IMR-90 (cell line): ENCODE results near the gene INHA. TPM values are rescaled to one million over a fixed set of nuclear protein-coding genes. Genes with fewer than 3 reads are reported as not detected.

Source experiments
- ATAC-seq: fragments of 200-7000 bp; cut with Tn5 transposase; 2 replicates; pipeline ENCODE4 v1.9.1; 2020; ENCODE audit warnings: low read depth, mild to moderate bottlenecking, moderate library complexity
- BruUV-seq: library from RNA; stranded (reverse); fragments of 400-500 nt; replicated peaks from 2 replicates; lab custom pipeline; 2021; lab: Mats Ljungman, UMichigan
- CTCF ChIA-PET: fragments of 300-600 bp; formaldehyde crosslinking; extraction: SDS; loops from one replicate; lab custom pipeline; 2021; ENCODE audit warnings: antibody characterized with exemption; lab: Yijun Ruan, JAX
- POLR2A ChIA-PET: fragments of 300-600 bp; sonication (Branson Sonifier 250); formaldehyde crosslinking; loops from one replicate; lab custom pipeline; 2022; ENCODE audit warnings: antibody characterized with exemption; ENCODE audit not compliant: unreplicated experiment; lab: Charles Lee
- DNase-seq: peaks from one replicate; pipeline ENCODE4 v3.0.0; 2013
- H2AFZ ChIP-seq: replicated peaks from 2 replicates; pipeline ENCODE3; 2013; ENCODE audit warnings: low read length, mild to moderate bottlenecking; ENCODE audit not compliant: poor library complexity
- H2AK5ac ChIP-seq: 2 replicates; pipeline ENCODE4 v1.6.1; 2013; ENCODE audit warnings: low read depth, low read length, inconsistent platforms
- H2AK9ac ChIP-seq: replicated peaks from 2 replicates; pipeline ENCODE3; 2013; ENCODE audit warnings: mild to moderate bottlenecking, low read depth, low read length, moderate library complexity; ENCODE audit not compliant: poor library complexity
- H2BK120ac ChIP-seq: 2 replicates; pipeline ENCODE4 v1.6.1; 2013; ENCODE audit warnings: low read depth, low read length, inconsistent platforms
- H2BK15ac ChIP-seq: 3 replicates; pipeline ENCODE4 v1.6.1; 2013; ENCODE audit warnings: low read depth, low read length, inconsistent platforms
- H2BK20ac ChIP-seq: 2 replicates; pipeline ENCODE4 v1.6.1; 2013; ENCODE audit warnings: low read depth, mild to moderate bottlenecking, inconsistent platforms, low read length, moderate library complexity
- H2BK5ac ChIP-seq: 2 replicates; pipeline ENCODE4 v1.6.1; 2013; ENCODE audit warnings: mild to moderate bottlenecking, low read depth, low read length, inconsistent platforms; ENCODE audit not compliant: poor library complexity, severe bottlenecking
- H3K14ac ChIP-seq: replicated peaks from 2 replicates; pipeline ENCODE4 v1.6.1; 2013; ENCODE audit warnings: low read depth, low read length, inconsistent platforms
- H3K18ac ChIP-seq: 2 replicates; pipeline ENCODE4 v1.6.1; 2013; ENCODE audit warnings: low read depth, low read length, control low read depth
- H3K23ac ChIP-seq: 2 replicates; pipeline ENCODE4 v1.6.1; 2013; ENCODE audit warnings: low read depth, low read length, inconsistent platforms
- H3K27ac ChIP-seq: 2 replicates; pipeline ENCODE4 v1.5.1; 2013; ENCODE audit warnings: mild to moderate bottlenecking, control low read depth, low read length; ENCODE audit not compliant: insufficient read depth
- H3K27me3 ChIP-seq: 2 replicates; pipeline ENCODE4 v1.6.1; 2013; ENCODE audit warnings: low read length; ENCODE audit not compliant: control insufficient read depth, insufficient read depth
- H3K36me3 ChIP-seq: 2 replicates; pipeline ENCODE4 v1.6.1; 2013; ENCODE audit warnings: low read length, mixed read lengths; ENCODE audit not compliant: control insufficient read depth, insufficient read depth
- H3K4ac ChIP-seq: 2 replicates; pipeline ENCODE4 v1.6.1; 2013; ENCODE audit warnings: low read depth, low read length, inconsistent platforms
- H3K4me1 ChIP-seq: 2 replicates; pipeline ENCODE4 v1.6.1; 2013; ENCODE audit warnings: low read length, mixed read lengths; ENCODE audit not compliant: control insufficient read depth, insufficient read depth
- H3K4me2 ChIP-seq: 2 replicates; pipeline ENCODE4 v1.6.1; 2013; ENCODE audit warnings: low read depth, mild to moderate bottlenecking, control low read depth, low read length, moderate library complexity
- H3K4me3 ChIP-seq: 2 replicates; pipeline ENCODE4 v1.5.1; 2013; ENCODE audit warnings: low read depth, mild to moderate bottlenecking, control low read depth, low read length, moderate library complexity; ENCODE audit not compliant: insufficient read depth
- H3K56ac ChIP-seq: 2 replicates; pipeline ENCODE4 v1.6.1; 2013; ENCODE audit warnings: low read length, inconsistent platforms; ENCODE audit not compliant: insufficient read depth; ENCODE audit errors: extremely low read depth
- H3K79me1 ChIP-seq, 2 experiments: 2 replicates each; pipeline ENCODE4 v1.6.1; 2013; ENCODE audit warnings: low read length in 2 of 2, inconsistent platforms in 1 of 2, low read depth in 1 of 2
- H3K9ac ChIP-seq: 2 replicates; pipeline ENCODE4 v1.6.1; 2013; ENCODE audit warnings: low read depth, low read length, control low read depth
- H3K9me1 ChIP-seq: 2 replicates; pipeline ENCODE4 v1.6.1; 2013; ENCODE audit warnings: low read length, inconsistent platforms; ENCODE audit not compliant: insufficient read depth
- H3K9me3 ChIP-seq: 2 replicates; pipeline ENCODE4 v1.6.1; 2013; ENCODE audit warnings: low read length; ENCODE audit not compliant: control insufficient read depth, insufficient read depth
- H4K20me1 ChIP-seq: 2 replicates; pipeline ENCODE4 v1.6.1; 2013; ENCODE audit warnings: low read length, inconsistent platforms; ENCODE audit not compliant: insufficient read depth
- H4K5ac ChIP-seq: 2 replicates; pipeline ENCODE4 v1.6.1; 2013; ENCODE audit warnings: mild to moderate bottlenecking, low read depth, low read length, control low read depth
- H4K8ac ChIP-seq, 2 experiments: 2 replicates each; pipeline ENCODE4 v1.6.1; 2013; ENCODE audit warnings: low read depth in 2 of 2, low read length in 2 of 2, control low read depth in 1 of 2, inconsistent platforms in 1 of 2
- H4K91ac ChIP-seq: 2 replicates; pipeline ENCODE4 v1.6.1; 2013; ENCODE audit warnings: low read depth, low read length, inconsistent platforms; ENCODE audit not compliant: insufficient read depth
- BHLHE40 ChIP-seq: fragments of 150-350 bp; IDR thresholded peaks from 2 replicates; pipeline ENCODE4 v1.6.1; 2016; ENCODE audit warnings: mild to moderate bottlenecking, low read depth, low read length
- CEBPB ChIP-seq: IDR thresholded peaks from 2 replicates; pipeline ENCODE4 v1.6.1; 2012; ENCODE audit warnings: low read depth, low read length, improper control_type of control experiment
- CHD1 ChIP-seq: IDR thresholded peaks from 2 replicates; pipeline ENCODE4 v1.6.1; 2012; ENCODE audit warnings: low read depth, low read length, improper control_type of control experiment
- MAZ ChIP-seq: IDR thresholded peaks from 2 replicates; pipeline ENCODE4 v1.6.1; 2012; ENCODE audit warnings: low read depth, mild to moderate bottlenecking, low read length, improper control_type of control experiment, moderate library complexity, borderline replicate concordance
- MXI1 ChIP-seq: IDR thresholded peaks from 2 replicates; pipeline ENCODE4 v1.6.1; 2012; ENCODE audit warnings: low read depth, mild to moderate bottlenecking, low read length, moderate library complexity, borderline replicate concordance
- POLR2A ChIP-seq: IDR thresholded peaks from 2 replicates; pipeline ENCODE4 v1.6.1; 2012; ENCODE audit warnings: mild to moderate bottlenecking, low read depth, low read length
- RAD21 ChIP-seq: IDR thresholded peaks from 2 replicates; pipeline ENCODE4 v1.6.1; 2012; ENCODE audit warnings: low read length, improper control_type of control experiment
- RCOR1 ChIP-seq: IDR thresholded peaks from 2 replicates; pipeline ENCODE4 v1.6.1; 2012; ENCODE audit warnings: mild to moderate bottlenecking, low read length, improper control_type of control experiment; ENCODE audit not compliant: insufficient replicate concordance
- RFX5 ChIP-seq: IDR thresholded peaks from 2 replicates; pipeline ENCODE4 v1.8.0; 2012; ENCODE audit warnings: low read depth, mild to moderate bottlenecking, low read length, moderate library complexity
- SMC3 ChIP-seq: fragments of 150-350 bp; IDR thresholded peaks from 2 replicates; pipeline ENCODE4 v1.6.1; 2016; ENCODE audit warnings: low read depth, mild to moderate bottlenecking, antibody characterized with exemption, low read length, moderate library complexity
- WGBS, 2 experiments: methylation state at CpG; one replicate each; pipeline versions ENCODE4 v1.1.5 to v1.1.7; 2013; ENCODE audit warnings: missing lambda C conversion rate in 2 of 2; ENCODE audit not compliant: insufficient read length in 1 of 2; ENCODE audit errors: extremely low coverage in 2 of 2; 5-methylcytosine and 5-hydroxymethylcytosine counted together
- dilution Hi-C: fragments of 300-500 bp; cut with HindIII; formaldehyde crosslinking; loops from one replicate; pipeline ENCODE4 v1.14.3; 2018; ENCODE audit warnings: low sequenced_read_pairs; ENCODE audit not compliant: unreplicated experiment
- in situ Hi-C: fragments of 300-500 bp; cut with MboI; formaldehyde crosslinking; loops from 3 replicates; pipeline ENCODE4 v1.14.3; 2019; ENCODE audit warnings: low sequenced_read_pairs, inconsistent platforms, mixed read lengths
- intact Hi-C: fragments of 100-400 bp; cut with micrococcal nuclease; formaldehyde crosslinking; loops from 2 replicates; pipeline ENCODE4 v1.10.0; 2022
- polyA plus RNA-seq, 3 experiments: library from polyadenylated mRNA; depleted of rRNA; stranded (reverse); fragments of >200 nt; gene quantifications; 2 replicates each; pipeline ENCODE4 v1.2.3, GENCODE V29; 2012; ENCODE audit warnings: low replicate concordance in 1 of 3
- total RNA-seq: library from RNA; depleted of rRNA; stranded (reverse); fragments of >200 nt; gene quantifications from 2 replicates; pipeline ENCODE4 v1.2.3, GENCODE V29; 2012
- TF ChIP-seq, protein P1 (sequence below): fragments of 150-350 bp; IDR thresholded peaks from 2 replicates; pipeline ENCODE4 v1.6.1; 2016; ENCODE audit warnings: low read depth, mild to moderate bottlenecking, low read length, moderate library complexity, borderline replicate concordance
- TF ChIP-seq, protein P2 (sequence below): fragments of 150-350 bp; IDR thresholded peaks from 2 replicates; pipeline ENCODE4 v1.6.1; 2017; ENCODE audit warnings: mild to moderate bottlenecking, antibody characterized with exemption, low read length, low read depth
- TF ChIP-seq, protein P3 (sequence below): conservative IDR thresholded peaks from 2 replicates; pipeline ENCODE4 v1.5.1; 2012; ENCODE audit warnings: mild to moderate bottlenecking, low read depth, low read length, improper control_type of control experiment

The INHA gene
- total and polyA plus RNA-seq, 2 of the 4 experiments (the other 2 are of a cell fraction): 0.96 TPM; not detected in 1

DNA sequence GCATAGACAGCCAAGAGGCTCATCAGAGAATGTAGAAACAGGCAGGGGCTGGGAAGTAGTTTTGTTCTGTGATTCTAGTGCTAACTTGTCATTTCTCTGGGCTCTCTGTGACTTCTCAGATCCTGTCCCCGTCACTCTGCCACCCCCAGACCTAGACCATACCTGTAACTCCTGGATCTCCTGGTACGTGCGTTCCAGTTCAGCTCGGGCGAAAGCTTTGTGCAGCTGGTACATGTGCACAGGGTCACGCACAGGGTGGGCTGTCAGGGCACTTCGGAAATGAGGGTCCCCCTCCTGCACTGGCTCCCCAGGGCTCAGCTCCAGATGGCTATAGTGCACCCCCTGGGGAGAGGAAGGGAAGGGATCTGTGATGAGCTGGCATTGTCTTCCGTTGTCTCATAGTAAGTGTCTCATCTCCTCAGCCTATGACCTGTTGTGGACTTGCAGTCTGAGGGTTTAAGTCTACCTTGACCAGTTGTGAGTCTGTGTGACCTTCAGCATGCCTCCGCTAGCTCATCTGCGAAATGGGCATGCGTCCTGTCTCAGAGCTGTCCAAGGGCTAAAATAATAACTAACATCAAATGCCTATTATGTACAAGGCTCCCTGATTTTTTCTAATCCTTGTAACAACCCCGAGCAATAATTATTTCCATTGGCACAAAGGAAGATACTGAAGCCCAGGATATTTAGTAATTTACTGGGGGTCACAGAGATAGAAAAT is 31.2 kb upstream of the INHA start:
- Histone ChIP-seq H2BK20ac (no peak overlapping the region), H3K4ac (no peak overlapping the region), H3K56ac (no peak overlapping the region), H3K27ac (no peak overlapping the region), H2BK120ac (no peak overlapping the region), H3K9ac (no peak overlapping the region), H2AK9ac (no peak overlapping the region), H3K14ac (no peak overlapping the region), H3K27me3 (no peaks in the 10 kb centered on the region), H2BK5ac (no peak overlapping the region), H3K4me2 (no peak overlapping the region), H3K23ac (no peak overlapping the region), H4K91ac (no peak overlapping the region), H2BK15ac (no peak overlapping the region; the same call in 2 of the 3 replicates), H3K36me3 (peaks cover 26% of the 10 kb centered on the region), H3K18ac (no peak overlapping the region), H4K5ac (no peak overlapping the region), H3K4me1 (peaks cover 24% of the 10 kb centered on the region), H4K20me1 (peaks cover 28% of the 10 kb centered on the region), H4K8ac (no peak overlapping the region), H2AK5ac (no peak overlapping the region; the same call in 1 of the 2 replicates), H3K79me1 (peaks cover 6 to 38% of the 10 kb centered on the region in 2 experiments; a peak in 3 of 4 replicates), H3K4me3 (no peak overlapping the region), H3K9me1 (peaks cover 2% of the 10 kb centered on the region; the same call in 1 of the 2 replicates), H3K9me3 (no peaks in the 10 kb centered on the region), H2AFZ (no peak overlapping the region)
- BruUV-seq: no TSS peak
- ChIA-PET CTCF (interaction anchor here (0.6 to 1.4 kb wide), 6 partner anchors 9 to 148 kb away, joined by 3 to 5 read pairs (median 4); no protein-coding TSS in a partner anchor), POLR2A (no interaction called here)
- DNase-seq: no peak
- dilution Hi-C loops: no loop called here
- intact Hi-C loops: loop anchor here (1.0 kb wide), 2 partner anchors 101 to 148 kb away; no protein-coding TSS in a partner anchor
- in situ Hi-C loops: no loop called here
- WGBS, 2 experiments: no CpG with 5 or more reads among the region's 12 CpGs
- no peak for ATAC-seq
- no peak for TF ChIP-seq RAD21
- TF ChIP-seq, protein P1, sequence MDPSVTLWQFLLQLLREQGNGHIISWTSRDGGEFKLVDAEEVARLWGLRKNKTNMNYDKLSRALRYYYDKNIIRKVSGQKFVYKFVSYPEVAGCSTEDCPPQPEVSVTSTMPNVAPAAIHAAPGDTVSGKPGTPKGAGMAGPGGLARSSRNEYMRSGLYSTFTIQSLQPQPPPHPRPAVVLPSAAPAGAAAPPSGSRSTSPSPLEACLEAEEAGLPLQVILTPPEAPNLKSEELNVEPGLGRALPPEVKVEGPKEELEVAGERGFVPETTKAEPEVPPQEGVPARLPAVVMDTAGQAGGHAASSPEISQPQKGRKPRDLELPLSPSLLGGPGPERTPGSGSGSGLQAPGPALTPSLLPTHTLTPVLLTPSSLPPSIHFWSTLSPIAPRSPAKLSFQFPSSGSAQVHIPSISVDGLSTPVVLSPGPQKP: no peak
- no peak for TF ChIP-seq SMC3
- TF ChIP-seq, protein P2, sequence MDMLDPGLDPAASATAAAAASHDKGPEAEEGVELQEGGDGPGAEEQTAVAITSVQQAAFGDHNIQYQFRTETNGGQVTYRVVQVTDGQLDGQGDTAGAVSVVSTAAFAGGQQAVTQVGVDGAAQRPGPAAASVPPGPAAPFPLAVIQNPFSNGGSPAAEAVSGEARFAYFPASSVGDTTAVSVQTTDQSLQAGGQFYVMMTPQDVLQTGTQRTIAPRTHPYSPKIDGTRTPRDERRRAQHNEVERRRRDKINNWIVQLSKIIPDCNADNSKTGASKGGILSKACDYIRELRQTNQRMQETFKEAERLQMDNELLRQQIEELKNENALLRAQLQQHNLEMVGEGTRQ: no peak
- TF ChIP-seq MAZ: no peak
- TF ChIP-seq MXI1: no peak
- no peak for TF ChIP-seq POLR2A
- TF ChIP-seq RFX5: no peak
- TF ChIP-seq, protein P3, sequence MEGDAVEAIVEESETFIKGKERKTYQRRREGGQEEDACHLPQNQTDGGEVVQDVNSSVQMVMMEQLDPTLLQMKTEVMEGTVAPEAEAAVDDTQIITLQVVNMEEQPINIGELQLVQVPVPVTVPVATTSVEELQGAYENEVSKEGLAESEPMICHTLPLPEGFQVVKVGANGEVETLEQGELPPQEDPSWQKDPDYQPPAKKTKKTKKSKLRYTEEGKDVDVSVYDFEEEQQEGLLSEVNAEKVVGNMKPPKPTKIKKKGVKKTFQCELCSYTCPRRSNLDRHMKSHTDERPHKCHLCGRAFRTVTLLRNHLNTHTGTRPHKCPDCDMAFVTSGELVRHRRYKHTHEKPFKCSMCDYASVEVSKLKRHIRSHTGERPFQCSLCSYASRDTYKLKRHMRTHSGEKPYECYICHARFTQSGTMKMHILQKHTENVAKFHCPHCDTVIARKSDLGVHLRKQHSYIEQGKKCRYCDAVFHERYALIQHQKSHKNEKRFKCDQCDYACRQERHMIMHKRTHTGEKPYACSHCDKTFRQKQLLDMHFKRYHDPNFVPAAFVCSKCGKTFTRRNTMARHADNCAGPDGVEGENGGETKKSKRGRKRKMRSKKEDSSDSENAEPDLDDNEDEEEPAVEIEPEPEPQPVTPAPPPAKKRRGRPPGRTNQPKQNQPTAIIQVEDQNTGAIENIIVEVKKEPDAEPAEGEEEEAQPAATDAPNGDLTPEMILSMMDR: no peak
- no peak for TF ChIP-seq BHLHE40
- no peak for TF ChIP-seq CHD1
- TF ChIP-seq CEBPB: no peak
- no peak for TF ChIP-seq RCOR1
